Lower leg skin (tissue), 3 donors: Measurements from ENCODE around the gene TPM3.

Experiments used
- POLR2A ChIP-seq, 2 donors: fragments of 450-650 bp; IDR thresholded peaks; one replicate each; pipeline ENCODE4 v1.6.1; 2016 to 2017; ENCODE audit warnings: antibody characterized with exemption in 2 of 2, mild to moderate bottlenecking in 1 of 2, moderate library complexity in 1 of 2
- TF ChIP-seq, protein P1 (sequence below), 3 donors: fragments of 450-650 bp; IDR thresholded peaks; one replicate each; pipeline ENCODE4 v1.5.1; 2016; ENCODE audit warnings: antibody characterized with exemption in 3 of 3, mild to moderate bottlenecking in 3 of 3, moderate library complexity in 2 of 3

DNA sequence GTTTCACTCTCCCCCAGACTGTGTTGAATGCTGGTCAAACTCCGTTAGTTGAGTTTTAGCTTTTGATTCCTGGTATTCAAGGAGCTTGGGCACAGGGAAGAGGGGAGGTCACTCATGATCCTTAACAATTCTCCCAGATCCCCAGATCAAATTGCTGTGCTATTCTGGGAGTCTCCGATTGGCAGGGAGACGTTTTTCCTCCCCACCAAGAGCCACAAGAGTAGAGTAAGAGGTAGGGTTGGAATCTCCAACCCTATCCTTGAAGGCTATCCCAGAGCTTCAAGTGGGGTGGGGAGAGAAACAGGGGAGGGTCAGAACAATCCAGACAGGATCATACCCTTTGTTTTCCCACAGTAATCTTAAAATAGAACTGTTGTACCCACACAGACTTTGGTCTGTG is 576 bp upstream of the TPM3 start:
- TF ChIP-seq, protein P1, sequence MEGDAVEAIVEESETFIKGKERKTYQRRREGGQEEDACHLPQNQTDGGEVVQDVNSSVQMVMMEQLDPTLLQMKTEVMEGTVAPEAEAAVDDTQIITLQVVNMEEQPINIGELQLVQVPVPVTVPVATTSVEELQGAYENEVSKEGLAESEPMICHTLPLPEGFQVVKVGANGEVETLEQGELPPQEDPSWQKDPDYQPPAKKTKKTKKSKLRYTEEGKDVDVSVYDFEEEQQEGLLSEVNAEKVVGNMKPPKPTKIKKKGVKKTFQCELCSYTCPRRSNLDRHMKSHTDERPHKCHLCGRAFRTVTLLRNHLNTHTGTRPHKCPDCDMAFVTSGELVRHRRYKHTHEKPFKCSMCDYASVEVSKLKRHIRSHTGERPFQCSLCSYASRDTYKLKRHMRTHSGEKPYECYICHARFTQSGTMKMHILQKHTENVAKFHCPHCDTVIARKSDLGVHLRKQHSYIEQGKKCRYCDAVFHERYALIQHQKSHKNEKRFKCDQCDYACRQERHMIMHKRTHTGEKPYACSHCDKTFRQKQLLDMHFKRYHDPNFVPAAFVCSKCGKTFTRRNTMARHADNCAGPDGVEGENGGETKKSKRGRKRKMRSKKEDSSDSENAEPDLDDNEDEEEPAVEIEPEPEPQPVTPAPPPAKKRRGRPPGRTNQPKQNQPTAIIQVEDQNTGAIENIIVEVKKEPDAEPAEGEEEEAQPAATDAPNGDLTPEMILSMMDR (IDR thresholded peaks at IDR 0.05), result no peak
- TF ChIP-seq POLR2A (IDR thresholded peaks at IDR 0.05), result no peak
